ELF-1 (cell line): Measurements from ENCODE around the gene GABRG3.
A peak's percentile ranks its signal among the peaks of the same experiment; 100 is the strongest.

Experiments used
- DNase-seq: peaks from one replicate; pipeline ENCODE4 v3.0.0-alpha.2; 2016; ENCODE audit warnings: low read depth, low spot score

GABRG3 gene

DNA sequence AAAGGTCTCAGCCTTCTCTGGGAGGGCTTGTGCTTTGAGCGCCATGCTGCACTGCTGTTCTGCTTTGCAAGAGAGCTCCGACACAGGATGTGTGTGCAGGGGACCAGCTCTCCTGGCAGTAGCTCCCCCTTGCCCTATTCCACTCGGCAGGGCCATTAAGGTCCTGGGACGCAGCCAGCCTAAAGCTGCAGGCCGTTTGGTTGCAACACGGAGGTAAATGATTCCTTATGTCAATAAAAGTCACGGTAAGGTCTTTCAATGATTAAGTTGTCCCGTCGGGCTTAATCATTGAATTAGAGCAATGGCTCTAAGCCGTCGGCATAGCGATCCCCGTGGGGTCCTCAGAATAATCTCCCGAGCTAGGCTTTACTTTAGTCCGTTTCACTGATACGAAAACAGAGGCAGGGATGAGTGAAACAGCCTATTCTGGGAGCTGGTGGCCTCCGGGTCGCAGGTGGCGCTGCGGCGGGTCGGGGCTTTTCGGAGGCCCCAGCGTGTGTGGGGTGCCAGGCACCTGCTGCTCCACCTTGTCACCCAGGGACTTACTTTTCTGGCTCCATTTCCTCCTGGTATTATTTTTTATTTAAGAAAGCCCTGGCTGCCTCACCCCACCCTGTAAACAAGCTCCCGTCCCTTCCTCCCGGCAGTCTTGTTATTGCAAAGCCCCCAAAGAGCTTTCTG, 603.0 kb downstream of the GABRG3 start:
- DNase-seq, result no peak

DNA sequence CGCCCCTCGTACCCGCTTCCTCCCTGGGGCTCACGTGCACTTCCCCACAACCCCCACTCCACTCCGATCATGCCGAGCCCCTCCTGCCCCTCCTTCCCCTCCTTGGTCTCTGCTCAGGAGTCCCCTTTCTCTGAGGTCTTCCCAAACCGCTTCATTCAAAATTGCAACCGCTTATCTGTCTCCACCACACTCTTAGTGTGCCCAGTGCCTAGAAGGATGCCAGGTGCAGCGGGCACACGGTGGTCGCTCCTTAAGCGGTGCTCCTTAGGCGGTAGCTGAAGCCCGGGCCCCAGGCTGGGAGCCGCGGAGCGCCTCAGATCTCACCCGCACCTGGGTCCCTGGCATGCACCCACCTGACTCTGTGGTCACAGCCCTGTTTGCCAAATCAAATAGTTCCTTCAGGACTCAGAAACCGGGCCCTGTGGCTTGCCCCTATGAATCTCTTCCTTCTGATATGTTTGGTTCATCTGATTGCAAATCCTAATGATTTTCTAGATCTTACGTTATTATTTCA, 603.6 kb downstream of the GABRG3 start:
- no peak for DNase-seq

- DNase-seq, result no peak
Measured at GRCh38 chr15:27575521-27575920, 604.5 kb downstream of the GABRG3 start.

DNA sequence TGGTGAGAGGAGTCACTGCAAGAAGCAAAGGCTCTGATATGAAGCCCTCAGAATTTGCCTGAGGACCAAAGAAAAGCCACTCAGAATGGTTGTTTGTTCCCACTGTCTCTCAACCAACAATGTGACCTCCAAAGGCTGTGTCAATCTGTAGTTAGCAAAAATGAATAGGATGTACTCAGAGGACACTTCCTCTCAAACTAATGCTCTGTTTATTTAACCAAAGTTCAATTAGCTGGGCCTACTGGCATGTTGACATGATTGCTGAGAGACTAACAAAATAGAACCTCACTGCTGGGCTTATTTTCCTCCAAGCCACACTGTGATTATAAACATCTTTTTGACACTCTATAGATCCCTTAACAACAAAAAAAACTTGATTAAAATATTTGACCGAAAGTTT, 605.6 kb downstream of the GABRG3 start:
- DNase-seq, result no peak

DNA sequence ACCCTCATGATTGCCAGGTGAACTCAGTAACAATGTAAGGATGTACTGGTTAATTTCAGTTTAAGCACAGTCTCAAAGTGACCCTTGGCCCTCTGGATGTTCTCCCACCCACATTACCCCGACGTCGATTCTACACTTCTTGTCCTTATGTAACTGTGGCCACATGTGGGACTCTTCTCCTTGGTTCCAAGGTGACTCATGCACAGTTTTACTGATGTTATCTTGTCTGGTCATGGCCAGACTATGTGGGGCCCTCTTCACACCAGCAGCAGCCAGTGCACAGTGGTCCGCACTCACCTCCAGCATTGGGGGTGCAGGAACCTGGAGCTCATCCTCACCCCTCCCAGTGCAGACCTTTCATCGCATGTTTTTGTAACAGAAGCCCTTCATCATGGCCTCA, 608.8 kb downstream of the GABRG3 start:
- no peak for DNase-seq

DNA sequence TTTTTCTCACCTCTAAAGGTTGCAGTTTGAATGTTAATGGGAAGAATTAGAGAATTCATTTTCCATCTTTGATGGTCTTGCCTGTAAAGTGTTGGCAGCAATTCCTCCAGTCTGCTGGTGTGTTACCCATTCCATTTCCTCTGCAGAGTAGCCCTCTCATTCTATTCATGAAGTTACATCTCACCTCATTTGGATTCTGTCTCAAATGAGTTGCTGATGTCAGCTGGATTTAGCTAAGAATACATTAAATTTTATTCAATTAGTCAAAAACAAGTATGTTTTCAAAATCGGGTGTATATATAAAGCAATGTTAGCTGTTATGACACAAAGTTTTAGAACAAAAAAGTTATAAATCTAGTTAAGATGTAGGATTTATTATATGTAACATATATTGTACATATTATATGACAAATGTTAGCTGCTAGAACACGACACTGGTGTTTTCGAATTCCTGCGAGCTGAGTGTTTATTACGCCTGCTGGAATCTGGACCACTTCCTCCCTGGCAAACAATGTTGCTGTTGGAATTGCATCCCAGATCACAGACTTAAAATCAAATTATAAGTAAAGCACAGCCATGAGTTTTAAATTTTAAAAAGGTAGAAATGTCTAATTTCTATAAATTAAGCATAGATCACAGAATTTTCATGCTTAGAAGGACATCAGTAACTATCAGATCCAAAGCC, 611.9 kb downstream of the GABRG3 start:
- DNase-seq, result no peak

GRCh38 chr15:27583651-27584050, 612.7 kb downstream of the GABRG3 start:
- no peak for DNase-seq

DNA sequence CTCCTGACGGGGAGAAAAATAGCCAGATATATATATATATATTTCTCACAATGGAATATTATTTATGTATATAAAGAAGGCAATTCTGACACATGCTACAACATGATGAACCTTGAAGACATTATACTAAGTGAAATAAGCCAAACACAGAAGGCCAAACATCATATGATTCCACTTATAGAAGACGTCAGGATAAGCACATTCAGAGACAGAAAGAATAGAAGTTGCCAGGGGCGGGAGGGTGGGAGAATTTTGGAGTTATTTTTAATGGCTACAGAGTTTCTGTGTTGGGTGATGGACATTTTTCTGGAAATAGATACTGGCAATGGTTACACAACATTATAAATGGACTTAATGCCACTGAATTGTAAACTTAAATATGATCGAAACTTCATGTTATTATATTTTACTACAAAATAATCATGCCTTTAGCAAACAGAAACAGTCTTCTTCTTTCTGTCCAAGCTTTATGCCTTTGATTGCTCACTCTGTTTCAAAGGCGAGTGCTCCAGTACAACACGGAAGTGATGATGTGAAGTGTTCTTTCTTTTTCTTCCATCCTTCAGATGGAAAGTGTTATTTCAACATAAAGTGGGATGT, 614.2 kb downstream of the GABRG3 start:
- DNase-seq, result no peak

- DNase-seq, result peak; percentile 84
Measured at GRCh38 chr15:27587810-27588209, 616.8 kb downstream of the GABRG3 start.

DNA sequence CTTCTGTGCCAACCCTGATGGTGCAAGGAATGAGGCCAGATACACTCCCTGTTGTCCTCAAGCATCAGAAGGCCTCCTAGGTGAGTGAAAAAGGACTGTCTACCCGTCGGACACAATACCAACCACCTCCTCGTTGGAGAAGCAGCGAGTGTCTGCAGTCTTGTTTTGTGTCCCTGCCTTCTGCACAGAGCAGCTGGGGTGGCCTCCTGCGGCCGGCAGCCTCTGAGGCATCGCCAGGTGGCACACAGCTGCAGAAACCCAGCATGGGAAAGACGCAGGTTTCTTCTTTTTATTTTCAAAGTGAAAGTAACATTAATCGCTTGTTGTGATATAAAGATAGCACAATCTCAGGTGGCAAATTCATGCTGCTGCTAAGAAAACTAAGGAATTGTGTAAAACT, 618.3 kb downstream of the GABRG3 start:
- DNase-seq, result no peak

- DNase-seq, result no peak
Measured at GRCh38 chr15:27589782-27590181, 618.8 kb downstream of the GABRG3 start.
